NCI-H82 (cell line): Measurements from ENCODE around the gene COL4A2.

ENCODE experiments used
- DNase-seq: peaks from one replicate; lab custom pipeline; 2025; lab: John Stamatoyannopoulos, UW

Gene COL4A2

DNA sequence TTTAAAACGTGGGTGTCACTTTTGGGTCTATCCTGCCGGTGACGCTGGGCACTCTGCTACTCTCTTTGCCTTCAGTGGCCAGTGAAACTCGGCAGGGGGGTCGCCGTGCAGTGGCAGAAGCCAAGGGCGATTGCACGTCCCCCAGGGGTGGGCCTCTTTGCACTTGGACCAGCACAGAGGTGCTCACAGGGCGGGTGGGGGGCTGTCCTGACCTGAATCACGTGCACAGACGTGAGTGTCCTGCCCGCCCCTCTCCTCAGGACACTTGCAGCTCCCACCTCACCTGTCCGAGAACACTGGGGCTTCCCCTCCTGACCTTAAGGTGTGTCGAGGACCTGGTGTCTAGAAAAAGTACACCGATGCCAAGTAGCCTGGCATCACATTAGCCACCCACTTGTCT is 16.3 kb upstream of the COL4A2 start:
- DNase-seq: no peak

DNA sequence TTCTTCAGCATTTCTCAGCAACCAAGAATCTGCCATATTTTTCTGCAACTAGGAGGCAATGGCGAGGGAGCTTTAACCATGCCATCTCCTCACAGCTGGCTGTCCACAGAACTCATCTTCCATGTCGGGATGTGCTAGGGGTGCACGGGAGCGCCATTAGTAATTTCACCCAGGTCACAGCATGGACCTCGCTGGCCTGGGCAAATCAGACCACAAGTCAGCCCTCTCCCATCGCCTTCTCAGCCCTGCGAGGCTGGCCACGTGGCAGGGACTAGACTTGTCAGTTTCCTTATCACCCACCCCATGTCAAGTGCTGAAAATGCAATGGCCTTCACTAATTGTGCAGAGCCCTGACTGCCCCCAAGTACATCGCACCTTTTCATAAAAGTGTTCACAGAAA is 15.8 kb upstream of the COL4A2 start:
- no peak for DNase-seq

DNA sequence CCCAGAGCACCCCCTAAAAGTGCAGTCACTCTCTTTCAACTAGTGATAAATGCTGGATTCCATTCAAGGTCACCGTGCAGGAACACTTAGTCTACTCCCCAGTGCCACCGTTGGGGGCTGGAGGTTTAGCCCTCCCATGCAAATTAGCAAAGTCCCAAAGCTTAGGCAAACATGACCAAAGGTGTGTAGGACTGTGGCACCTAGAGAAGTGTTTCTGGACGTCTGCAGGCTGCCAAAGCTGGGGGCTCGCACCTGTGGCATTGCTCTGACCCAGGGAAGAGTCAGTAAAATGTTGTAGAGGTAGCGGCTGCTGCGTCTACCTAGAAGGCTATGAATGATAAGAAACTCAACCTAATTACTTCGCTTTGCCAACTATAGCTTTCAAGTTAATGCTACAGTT is 14.0 kb upstream of the COL4A2 start:
- no peak for DNase-seq

DNA sequence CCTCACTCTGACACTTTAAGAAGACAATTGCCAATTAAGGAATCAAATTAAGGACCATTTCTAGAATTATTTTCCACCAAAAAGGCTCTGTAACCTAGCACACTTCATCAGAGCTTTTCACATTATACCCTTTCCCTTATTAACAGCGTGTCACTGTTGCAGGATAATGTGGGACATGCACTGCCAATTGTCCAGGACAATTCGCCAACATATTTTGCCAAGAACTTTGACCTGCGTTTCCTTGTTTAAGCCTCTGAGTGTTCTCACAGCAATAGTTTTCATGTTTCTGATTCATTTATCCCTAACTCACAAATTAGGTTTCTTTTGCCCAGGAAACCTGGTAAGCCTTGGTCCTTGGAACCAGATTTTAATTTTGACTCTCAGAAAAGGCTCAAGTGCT is 13.4 kb upstream of the COL4A2 start:
- DNase-seq: no peak

DNA sequence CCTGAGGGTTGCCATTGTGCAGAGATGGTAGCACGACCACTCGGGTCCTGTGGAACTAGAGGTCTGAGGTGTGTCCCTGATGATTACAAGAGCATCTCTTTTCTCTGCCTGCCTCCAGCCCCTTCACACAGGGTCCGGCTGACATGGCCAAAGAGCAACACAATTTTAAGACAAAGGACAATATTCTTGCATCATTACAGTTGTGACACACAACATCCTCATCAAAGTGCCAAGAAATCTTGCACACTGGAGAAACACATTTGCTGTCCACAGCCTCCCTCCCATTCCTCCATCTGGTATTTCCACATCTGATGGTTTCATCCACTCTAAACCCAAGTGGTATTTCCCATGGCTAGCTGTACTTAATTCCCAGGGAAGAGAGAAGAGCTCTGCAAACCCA is 12.9 kb upstream of the COL4A2 start:
- DNase-seq: no peak

DNA sequence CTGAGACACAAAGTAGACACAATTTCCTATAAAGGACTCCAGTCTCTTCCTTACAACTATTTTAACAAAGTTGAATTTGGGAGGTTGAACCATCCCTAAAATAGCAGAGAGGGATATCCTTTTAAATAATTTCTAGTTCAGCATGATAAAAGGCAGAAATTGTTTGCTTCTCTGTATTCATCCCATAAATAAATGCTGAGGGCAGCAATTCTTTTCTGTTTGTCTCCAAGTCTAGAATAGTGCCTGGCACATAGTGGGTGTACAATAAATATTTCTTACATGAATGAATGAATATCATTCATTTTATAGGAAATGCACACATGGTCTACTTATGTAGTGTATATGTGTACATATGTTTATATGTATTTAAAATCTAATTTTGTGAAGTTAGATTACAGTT is 12.5 kb upstream of the COL4A2 start:
- DNase-seq: no peak

DNA sequence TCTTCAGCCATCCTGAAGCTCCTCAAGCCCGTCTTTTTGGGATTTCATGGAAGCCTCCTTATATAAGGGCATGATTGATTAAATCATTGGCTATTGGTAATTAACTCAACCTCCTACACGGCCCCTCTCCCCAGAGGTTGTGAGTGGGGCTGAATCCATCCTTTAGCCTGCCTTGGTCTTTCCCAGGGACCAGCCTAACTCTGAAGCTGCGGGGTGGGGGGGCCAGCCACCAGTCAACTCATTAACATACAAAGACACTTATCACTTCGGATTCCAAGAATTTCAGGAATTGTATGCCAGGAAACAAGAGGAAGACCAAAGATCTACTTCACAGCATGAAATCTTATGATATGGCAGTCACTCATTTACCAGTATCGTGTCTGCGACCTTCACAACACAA is 10.1 kb upstream of the COL4A2 start:
- DNase-seq: no peak

DNA sequence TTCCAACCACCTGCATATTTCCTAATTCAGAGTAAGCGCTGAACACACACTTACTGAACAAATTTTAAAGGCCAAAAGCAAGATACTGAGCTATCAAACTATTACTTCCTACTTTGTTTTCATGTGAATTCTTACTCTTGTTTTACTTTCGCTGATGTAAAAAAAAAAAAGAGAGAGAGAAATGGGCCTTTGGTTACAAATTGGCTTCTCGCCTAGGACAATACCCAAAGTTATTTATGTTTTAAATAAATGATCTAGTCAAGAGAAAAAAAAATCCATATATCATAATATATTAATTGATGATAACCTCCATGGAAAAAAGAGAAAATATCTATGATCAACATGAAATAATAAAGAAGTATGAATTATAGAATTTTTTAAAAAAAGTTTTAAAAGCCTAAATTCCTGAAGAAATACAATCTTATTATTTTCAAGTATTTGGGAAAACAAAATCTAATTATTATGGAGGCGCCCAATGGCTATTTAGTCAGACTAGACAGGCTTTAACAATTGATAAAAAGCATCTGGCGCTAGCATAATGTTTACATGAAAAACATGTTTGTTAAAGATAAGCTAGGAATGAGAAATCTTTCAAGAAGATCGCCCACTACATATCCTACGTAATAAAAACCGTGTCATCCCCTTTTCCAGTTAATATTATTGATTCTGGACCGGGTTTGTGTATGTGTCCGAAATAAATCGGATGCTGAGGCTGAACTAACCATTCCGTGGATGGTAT is 9.1 kb upstream of the COL4A2 start:
- no peak for DNase-seq

DNA sequence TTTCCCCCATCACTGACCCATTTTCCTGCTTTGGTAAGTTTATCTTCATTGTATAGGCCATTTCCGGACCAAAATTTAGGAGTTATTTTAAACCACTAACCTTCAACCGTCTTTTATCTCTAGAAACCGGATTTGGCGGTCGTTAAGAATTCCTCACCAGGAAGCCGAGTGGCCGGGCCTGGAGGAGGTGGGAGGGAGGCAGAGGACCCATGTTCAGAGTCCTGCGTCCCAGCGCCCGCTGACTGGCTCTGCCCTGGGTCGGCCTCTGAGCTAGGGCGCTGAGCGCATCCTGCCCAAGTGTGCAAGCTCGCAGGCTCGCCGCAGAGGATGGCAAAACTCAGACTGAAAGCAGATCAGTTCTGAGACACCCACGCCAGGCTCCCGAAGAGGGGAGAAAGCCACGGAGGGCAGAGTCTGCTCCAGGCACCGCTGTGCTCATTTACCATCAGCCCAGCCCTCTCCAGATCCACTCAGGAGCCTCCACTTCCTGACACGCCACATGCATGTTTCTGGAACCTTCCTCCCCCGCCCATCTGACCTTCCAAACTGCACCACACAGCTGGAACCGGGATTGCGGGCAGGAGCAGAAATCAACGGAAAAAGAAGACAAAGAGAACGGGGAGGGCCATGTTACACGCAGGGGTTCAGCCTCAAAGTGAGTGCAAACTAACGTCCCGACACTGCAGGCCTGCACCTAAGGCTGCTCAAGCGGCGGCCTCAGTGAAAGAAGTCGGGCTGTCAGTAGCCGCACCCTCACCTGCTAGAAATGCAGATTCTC is 8.4 kb upstream of the COL4A2 start:
- no peak for DNase-seq

DNA sequence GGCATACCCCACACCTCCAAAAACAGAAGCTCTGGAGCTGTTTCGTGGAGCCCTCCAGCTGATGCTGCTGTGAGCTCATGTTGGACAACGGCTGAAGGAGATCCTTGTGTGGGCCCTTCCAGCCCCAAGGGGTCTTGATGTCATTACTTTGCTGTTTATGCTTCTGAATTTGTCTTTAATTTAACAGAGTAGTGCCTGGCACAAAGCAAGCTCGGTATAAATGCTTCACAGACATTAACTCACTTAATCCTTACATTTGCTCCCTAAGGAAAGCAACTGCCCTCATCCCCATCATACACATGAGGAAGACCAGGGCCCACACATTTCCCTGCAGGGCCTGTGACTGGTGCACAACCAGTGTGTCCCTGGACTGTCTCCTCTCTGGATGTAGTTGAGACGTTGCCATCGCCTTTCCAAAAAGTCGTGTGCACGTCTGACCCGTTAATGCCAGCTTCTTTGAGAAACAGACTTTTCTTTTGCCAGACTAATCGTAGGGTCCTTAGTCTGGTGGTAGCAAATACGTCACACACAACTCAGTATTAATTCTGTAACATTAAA is 7.7 kb upstream of the COL4A2 start:
- DNase-seq: no peak

DNA sequence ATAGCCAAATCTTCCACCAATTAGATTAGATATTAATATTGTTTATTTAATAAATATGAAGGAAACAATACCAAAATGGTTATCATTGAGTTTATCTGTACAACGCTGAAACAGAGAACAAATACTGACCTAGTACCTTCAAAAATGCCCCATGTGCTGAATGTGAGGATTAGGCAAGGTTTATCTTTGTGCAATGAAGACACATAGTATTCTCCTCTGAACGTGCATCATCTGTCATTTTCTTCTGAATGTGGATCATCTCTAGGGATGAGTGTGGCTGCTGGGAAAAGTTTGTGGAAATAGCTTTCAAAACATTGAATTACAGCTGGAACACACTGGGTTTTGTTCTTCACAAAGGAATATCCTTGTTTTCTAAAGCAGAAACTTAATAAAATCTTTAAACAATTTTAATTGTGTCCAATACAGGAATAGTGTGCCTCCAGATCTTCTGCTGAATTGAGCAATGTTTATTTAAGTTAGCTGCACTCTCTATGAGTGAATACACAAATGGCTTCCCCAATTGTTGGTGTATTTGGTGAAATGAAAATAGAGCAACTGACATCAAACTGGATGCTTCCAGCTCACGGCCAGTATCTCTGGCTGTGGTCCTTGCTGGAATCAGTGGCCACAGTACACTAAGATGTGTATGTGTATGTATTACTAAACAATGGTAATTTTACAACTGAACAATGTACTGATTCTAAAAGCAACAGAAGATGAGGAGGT is 6.8 kb upstream of the COL4A2 start:
- DNase-seq: no peak

DNA sequence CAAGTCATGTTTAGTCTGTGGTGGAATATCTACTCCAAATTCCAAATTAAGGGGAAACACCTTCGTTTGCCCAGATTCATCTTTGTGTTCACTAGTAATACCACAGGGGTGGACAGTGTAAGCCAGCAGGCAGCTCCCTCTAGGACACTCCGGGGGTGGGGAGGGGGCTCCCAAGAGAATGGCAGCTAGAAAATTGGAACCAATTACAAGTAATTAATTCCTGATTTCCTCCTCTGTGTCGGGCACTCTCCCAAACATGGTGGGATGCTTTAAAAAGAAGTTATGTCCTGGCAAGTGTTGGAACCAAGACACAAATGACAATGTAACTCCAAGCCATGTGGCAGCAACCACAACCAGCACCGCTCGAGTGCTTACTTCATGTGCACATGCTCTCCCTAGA is 6.0 kb upstream of the COL4A2 start:
- no peak for DNase-seq

DNA sequence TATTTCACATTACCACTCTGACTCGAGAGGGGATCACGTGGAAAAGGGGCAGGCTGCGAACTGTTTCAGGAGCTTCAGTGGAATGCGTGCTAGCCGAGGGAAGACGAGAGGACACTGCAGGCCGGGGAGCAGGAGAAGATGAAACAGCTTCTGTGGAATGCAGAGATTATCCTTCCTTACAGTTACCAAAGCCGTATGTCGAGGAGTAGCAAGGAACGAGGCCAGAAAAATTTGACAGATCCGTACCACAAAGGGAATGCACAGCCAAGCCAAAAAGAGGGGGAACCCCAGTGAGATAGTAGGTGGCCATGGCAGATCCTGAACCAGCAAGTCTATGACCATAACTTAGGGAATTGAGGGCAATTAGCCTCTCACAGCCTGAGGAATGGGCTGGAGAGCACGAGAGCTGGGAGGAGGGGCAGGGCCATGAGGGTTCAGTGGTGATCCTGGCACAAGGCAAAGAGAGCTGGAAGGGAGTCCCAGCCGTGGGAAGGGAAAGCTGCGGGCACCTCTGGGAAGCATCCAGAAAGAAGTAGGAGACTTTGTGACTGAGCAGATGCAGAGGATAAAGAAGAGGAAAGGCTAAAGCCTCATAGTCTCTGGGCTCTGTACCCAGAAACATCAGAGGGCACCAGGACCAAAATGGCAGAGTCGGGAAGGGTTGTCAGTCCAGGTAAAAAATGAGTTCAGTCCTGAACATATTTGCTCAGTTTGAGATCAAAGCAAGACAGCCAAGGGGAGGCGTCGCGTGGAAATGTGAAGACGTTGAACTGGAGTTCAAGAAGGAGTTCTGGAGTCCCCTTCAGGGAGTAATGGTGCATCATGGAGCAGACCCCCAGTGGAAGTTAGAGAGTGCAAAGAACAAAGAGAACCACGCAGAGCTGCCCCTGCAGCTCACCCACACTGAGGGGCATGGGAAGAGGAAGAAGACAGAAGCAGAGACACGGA is 5.2 kb upstream of the COL4A2 start:
- no peak for DNase-seq

DNA sequence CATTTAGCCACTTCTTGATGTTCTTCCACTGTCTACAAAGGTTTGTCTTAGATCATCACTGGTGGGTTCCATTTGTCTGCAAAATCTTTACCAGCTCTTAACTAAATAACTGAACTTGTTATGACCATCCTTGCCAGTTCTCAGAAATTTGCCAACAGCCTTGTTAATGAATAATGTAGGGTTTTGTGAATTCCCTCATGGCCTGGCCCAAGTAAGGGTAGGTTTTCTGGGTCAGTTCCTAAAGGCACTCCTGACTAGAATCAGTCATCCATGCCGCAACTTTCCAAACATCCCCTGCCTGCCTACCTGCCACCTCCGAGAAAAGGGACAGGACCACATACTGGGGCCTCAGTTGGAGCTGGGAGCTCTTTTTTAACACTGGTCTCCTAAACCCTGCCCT is 4.1 kb upstream of the COL4A2 start:
- no peak for DNase-seq

DNA sequence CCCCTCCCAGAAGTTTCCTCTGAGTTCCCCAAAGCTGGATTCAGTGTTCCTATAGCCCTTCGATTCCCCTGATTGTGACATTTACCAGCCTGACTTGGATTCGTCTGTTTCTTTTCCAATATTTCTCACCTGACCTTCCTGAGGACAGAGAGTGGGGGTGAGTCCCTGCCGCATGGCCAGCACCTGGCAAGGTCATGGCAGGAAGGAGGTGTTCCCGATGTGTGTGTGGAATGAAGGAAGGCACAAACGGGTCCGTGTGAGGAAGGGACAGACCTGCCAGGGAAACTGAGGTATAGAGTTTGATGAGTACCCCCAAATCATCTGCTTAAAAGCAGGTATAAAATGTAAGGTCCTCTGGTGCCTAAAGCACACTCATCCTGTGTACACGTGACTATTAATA is 3.4 kb upstream of the COL4A2 start:
- no peak for DNase-seq

DNA sequence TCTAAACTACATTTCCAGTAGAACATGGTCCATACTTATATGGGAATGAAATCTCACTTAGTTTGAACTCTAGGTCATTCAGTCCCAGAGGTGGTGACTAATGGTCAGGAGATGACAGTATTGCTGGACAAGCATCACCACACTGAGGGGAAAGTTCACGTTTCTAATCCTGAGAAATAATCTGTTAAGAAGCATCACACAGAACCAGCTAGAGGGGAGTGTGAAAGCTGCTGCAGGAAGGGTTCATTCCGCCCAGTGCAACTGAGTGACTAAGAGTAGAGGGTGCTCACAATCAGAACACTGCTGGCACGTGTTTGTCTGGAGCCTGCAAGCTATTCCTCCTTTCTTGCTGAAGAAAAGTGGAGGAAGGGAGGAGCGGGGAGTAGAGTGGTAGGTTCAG is 2.8 kb upstream of the COL4A2 start:
- peak; percentile 11 for DNase-seq

DNA sequence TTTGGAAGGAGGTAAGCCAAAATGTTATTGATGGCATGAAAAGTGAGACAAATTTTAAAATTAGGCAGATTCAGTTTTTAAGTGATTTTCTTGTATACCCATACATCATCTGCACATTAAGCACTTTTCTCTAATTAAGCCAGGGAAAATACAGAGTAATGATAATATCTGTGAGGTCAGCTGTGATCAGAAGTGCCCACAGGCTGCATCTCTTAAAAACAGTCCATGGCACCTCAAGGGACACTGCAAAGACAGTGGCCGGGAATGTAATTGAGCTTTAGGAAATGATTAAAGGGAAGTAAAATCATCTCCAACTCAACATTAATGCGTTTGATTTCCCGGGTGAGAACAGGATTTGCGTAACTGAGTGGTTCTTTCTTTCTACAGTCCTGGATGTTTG is 2.1 kb upstream of the COL4A2 start:
- no peak for DNase-seq

DNA sequence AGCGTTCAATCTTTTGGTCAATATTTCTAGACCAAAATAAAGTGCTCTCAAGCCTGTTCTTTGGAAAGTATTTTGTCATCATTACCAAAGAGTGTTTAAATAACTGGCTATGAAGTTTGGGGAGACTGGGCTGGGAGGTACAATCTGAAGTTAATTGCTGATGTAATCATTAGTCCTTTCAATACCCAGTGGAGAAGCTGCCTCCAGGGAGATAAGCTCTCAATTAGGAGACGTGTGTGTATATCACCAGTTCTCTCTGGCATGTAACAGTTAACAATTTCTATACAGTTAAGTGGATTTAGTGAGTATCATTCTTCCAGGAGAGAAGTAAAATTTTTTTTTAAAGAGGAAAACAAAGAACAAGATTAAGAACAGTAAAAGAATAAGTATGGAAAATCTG is 1.5 kb upstream of the COL4A2 start:
- DNase-seq: no peak

DNA sequence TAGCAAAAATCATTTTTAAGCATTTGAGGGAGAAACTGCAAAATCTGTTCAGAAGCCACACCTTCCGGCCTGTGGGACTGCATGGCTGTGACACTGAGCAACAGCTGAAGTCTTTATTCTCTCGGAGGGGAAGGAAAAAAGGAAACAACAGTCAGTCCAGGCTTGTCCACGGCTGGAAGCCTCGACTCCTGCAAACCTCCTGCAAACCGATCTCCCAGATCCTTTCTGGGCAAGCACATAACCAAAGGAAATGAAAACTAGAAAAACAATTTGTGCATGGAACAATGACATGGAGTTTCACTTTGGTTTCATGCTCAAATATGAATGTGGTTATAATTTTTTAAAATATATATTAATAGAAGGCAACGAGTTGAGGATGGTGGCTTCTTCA is 1.1 kb upstream of the COL4A2 start:
- DNase-seq: no peak

DNA sequence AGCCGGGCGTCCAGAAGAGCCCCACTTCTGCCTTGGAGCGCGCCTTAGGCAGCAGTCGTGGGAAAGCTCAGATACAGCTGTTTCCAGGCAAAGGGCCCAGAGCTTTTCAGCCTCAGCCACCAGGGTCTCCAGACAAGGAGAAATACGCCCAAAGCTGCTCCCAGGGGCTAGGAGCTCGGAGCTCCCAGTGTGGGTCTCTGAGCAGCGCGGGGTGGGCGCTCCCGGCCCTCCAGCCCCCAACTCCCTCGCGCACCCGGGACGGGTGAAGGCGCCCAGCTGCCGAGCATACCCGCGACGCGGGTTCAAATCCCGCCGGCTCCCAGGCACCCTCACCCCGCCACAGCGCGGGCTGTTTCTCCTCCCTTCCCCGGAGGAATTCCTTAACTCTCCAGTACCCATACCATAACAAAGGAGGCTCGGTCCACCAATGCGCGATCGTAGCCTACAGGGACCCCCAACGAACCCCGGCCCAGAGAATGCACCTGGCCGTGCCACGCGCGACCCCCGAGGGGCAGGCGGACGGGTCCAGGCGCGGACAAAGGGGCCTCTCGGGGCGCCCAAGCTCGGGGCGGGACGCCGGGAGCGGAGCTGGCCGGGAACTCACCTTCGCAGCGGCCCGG is 634 bp upstream of the COL4A2 start:
- DNase-seq: peak; percentile 24
